ENCODE data around the gene CALHM4. TPM values are rescaled to one million over a fixed set of nuclear protein-coding genes. Genes with fewer than 3 reads are reported as not detected.

Gene CALHM4
- total RNA-seq, 3 donors from 2014 or later, result not detected

DNA sequence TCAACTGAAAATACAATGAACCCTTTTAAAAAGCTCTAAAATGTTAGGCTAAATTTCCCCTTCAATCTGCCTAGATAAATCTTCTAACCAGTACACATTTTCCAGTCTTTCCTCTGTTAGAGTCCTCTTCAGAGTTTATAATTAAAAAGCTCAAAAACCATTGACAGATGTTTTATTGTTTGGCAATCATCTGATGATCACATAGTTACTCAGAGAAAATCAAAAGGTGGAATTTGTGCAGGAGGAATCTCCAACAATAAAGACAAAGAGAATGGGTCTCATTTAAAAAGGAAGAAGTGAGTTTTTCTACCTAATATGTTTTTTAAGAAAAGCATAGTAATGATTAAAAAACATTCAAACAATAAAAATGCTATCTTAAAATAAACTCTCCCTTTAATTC, 11.1 kb upstream of the CALHM4 start:
- no peak overlapping the region for H3K4me3 ChIP-seq
- H3K36me3 ChIP-seq (ENCODE audit: low read depth), result no peaks in the 10 kb centered on the region
- no peak for TF ChIP-seq CTCF (IDR thresholded peaks at IDR 0.05)
- no peaks in the 10 kb centered on the region for H3K4me1 ChIP-seq (ENCODE audit: low read depth)
- DNase-seq, result no peak
- no peaks in the 10 kb centered on the region for H3K9me3 ChIP-seq
- intact Hi-C loops (cut with DNase I, micrococcal nuclease), result no loop called here
- no peak for ATAC-seq

DNA sequence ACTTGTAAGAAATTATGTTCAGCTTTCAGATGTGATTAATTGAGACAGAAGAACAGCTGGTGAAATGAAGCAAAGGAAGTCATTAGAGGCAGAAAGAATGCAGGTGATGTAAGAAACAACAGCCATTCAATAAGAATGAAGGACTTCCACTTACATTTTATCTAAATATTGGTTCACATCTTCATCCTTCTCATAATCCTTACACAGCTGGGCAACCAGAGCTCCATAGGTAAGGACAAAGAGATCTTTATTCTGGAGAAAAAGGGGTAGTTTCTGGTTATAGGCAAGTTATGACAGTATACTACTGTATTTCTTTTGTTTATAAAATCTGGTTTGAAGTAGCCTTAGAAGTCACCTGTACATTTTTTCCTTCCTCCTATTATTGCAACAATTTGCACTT, 10.4 kb upstream of the CALHM4 start:
- Histone ChIP-seq H3K9me3 (no peaks in the 10 kb centered on the region), H3K4me3 (no peak overlapping the region), H3K4me1 (ENCODE audit: low read depth) (no peaks in the 10 kb centered on the region), H3K36me3 (ENCODE audit: low read depth) (no peaks in the 10 kb centered on the region)
- intact Hi-C loops (cut with DNase I, micrococcal nuclease), result no loop called here
- no peak for ATAC-seq
- no peak for DNase-seq
- TF ChIP-seq CTCF (IDR thresholded peaks at IDR 0.05), result no peak

- TF ChIP-seq CTCF (IDR thresholded peaks at IDR 0.05), result no peak
- Histone ChIP-seq H3K36me3 (ENCODE audit: low read depth) (no peaks in the 10 kb centered on the region), H3K9me3 (no peaks in the 10 kb centered on the region), H3K4me1 (ENCODE audit: low read depth) (no peaks in the 10 kb centered on the region), H3K4me3 (no peak within 1 kb of the TSS)
- no peak for DNase-seq
- no peak for ATAC-seq
- intact Hi-C loops (cut with DNase I, micrococcal nuclease), result no loop called here
Observed at GRCh38 chr6:116545651-116546050, 7.9 kb upstream of the CALHM4 start, which contains the start of gene TRAPPC3L. Gene TRAPPC3L (minus strand): TSS chr6:116545684. CDS start chr6:116545514, 170 bp downstream.

DNA sequence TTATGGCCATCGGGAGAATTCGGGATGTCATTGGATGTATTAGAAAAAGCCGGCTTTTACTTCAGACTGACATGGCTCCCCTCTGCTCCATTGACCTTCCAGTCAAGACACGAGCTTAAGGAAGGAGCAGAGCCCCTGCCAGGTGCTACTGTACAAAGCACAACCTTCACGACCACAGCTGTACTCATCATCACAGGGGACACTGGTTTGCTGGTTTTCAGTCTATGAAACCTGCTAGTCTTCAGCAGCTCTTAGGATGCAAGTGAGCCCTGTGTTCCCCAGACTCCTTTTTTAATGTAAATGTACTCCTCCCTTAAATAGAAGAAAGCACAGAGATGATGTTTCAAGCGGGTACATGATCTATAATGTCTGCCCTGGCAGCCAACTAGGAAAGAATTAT, 6.2 kb upstream of the CALHM4 start:
- intact Hi-C loops (cut with DNase I, micrococcal nuclease), result no loop called here
- H3K4me3 ChIP-seq, result no peak overlapping the region
- H3K9me3 ChIP-seq, result no peaks in the 10 kb centered on the region
- no peaks in the 10 kb centered on the region for H3K4me1 ChIP-seq (ENCODE audit: low read depth)
- DNase-seq, result no peak
- ATAC-seq, result no peak
- H3K36me3 ChIP-seq (ENCODE audit: low read depth), result no peaks in the 10 kb centered on the region
- no peak for TF ChIP-seq CTCF (IDR thresholded peaks at IDR 0.05)

DNA sequence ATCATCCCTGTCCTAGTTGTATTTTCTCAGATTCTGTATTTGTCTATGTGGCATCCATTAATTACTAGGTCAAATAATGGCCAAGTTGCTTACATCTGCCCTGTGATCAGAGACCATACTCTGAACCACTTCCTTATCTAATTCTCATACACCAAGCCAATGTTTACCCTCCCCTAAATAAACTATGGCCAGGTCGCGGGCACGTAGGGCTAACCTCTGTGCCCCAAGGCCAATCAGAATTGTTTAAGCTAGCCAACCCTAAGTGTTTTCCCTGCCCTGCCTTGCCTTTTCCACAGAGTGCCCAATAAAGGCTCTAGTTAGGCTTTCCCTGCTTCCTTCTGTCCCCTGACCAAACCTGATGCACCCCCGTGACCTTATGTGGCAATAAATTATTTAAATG, 2.8 kb upstream of the CALHM4 start:
- ATAC-seq, result no peak
- DNase-seq, result no peak
- no peaks in the 10 kb centered on the region for H3K4me1 ChIP-seq (ENCODE audit: low read depth)
- no peaks in the 10 kb centered on the region for H3K36me3 ChIP-seq (ENCODE audit: low read depth)
- no peaks in the 10 kb centered on the region for H3K9me3 ChIP-seq
- no peak for TF ChIP-seq CTCF (IDR thresholded peaks at IDR 0.05)
- H3K4me3 ChIP-seq, result no peak overlapping the region
- intact Hi-C loops (cut with DNase I, micrococcal nuclease), result no loop called here

DNA sequence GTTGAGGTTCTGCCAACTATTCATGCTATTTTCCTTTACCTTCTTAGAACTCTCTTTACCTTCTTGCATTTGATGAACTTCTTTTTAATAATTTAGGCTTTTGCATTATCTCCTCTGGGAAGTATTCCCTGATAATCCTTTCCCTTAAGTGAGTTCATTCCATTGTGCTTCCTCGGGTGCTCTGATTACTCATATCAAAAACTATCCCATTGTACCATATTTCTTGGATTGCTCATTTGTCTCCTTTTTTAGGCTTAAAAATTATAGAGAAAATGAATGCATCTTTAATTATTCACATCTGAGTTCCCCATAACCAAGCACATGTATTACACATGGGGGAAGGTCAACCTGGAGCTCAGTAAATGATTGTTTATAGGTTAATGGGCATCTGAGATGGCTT, 2.5 kb downstream of the CALHM4 start:
- intact Hi-C loops (cut with DNase I, micrococcal nuclease), result no loop called here
- Histone ChIP-seq H3K9me3 (no peaks in the 10 kb centered on the region), H3K36me3 (ENCODE audit: low read depth) (no peaks in the 10 kb centered on the region), H3K4me3 (no peak overlapping the region), H3K4me1 (ENCODE audit: low read depth) (no peaks in the 10 kb centered on the region)
- ATAC-seq (no peak), DNase-seq (no peak)
- TF ChIP-seq CTCF (IDR thresholded peaks at IDR 0.05), result no peak
